ENCODE results near the gene PIGC. TPM values are rescaled to one million over a fixed set of nuclear protein-coding genes. Genes with fewer than 3 reads are reported as not detected.

The PIGC gene
- total RNA-seq = 21.6 and 28.7 TPM in 2 replicates

DNA sequence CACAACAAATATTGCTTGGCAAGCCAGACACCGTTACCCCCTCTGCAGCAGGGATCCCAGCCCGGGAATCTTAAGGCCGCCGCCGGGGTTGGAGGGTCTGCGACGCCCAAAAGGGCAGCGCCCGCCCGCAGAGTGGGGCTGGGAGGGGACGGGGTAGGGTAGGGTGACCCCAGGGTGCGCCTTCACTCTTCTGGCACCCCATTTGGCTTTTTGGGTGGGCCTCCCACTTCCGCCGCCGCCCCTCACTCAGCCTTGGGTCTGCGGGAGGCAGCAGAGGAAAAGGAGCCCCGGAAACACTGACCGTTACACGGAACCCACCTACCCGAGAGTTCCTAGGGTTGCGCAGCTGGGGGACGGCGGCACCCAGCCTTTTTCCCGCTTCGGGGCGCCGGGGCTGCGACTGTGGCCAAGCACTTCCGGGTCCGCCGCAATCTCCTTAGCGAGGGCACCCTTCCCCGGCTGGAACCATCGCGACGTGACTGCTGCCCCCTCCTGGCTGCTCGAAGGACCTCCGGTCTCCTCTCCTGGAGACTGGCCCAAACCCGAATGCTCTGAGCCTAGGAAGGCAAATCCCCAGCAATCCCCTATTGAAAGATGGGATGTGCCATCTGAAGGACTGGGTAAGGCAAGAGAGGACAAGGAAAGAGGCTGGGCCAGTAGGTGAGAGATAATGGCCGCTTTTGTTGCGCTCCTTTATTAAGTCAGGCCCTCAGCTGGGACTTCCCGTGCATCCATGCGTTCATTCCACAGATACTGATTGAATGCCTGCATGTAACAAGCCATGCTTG is at the start of gene PIGC:
PIGC (minus strand) TSS at position 404 of the 788 bp plus-strand sequence. CDS start 1,447 bp downstream, outside the sequence.

DNA sequence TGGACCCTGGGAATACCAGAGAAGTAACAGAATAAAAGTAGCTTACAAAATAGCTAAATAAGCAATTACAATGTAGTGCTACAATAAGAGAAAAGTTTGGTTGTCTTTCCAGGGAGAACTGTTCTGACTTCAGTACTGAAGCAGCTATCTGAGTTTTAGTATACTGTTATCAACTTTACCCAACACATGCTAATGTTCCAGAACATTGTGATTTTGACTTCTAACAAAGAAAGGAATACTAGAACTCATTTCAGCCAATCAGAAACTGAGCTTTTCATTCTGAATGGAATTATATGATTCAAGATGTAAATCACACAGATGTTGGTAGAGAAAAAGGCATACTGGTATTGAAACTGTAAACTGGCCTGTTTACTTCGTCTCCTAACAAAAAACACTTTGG is 23.5 kb downstream of the PIGC start, which contains the start of gene C1orf105:
C1orf105 (plus strand) TSS at position 301 of the 400 bp plus-strand sequence. CDS start 201 bp downstream, outside the sequence.

Other genes with a start within 250 kb of the PIGC start
- not detected in 2 replicates for gene C1orf105, start 23.4 kb downstream of the PIGC start, total RNA-seq
- 11.7 and 22.9 TPM in 2 replicates for gene SUCO, start 89.1 kb upstream of the PIGC start, total RNA-seq
- gene FASLG, start 215.0 kb upstream of the PIGC start, total RNA-seq = not detected in 2 replicates

Measured in epithelial cell of alveolus of lung (primary cell).